A673 (cell line): ENCODE results near the gene AQP6. TPM values are rescaled to one million over a fixed set of nuclear protein-coding genes. Genes with fewer than 3 reads are reported as not detected.

Experiments
- BruUV-seq: library from RNA; stranded (reverse); fragments of 400-500 nt; replicated peaks from 2 replicates; lab custom pipeline; 2021; lab: Mats Ljungman, UMichigan
- CTCF ChIA-PET: fragments of 300-600 bp; sonication (Branson Sonifier 250); formaldehyde crosslinking; loops from one replicate; lab custom pipeline; 2022; ENCODE audit warnings: antibody characterized with exemption; lab: Charles Lee
- POLR2A ChIA-PET: fragments of 300-600 bp; sonication (Branson Sonifier 250); formaldehyde crosslinking; loops from one replicate; lab custom pipeline; 2022; ENCODE audit warnings: antibody characterized with exemption; ENCODE audit not compliant: low non-redundant PET; lab: Charles Lee
- DNase-seq: peaks from one replicate; pipeline ENCODE4 v3.0.0-alpha.2; 2015; ENCODE audit warnings: low spot score
- H3K27ac ChIP-seq: fragments of 200-600 bp; sonication (generic); 2 replicates; pipeline ENCODE4 v1.5.1; 2016; ENCODE audit warnings: mixed run types, low read depth, mild to moderate bottlenecking, mixed read lengths, antibody characterized with exemption, low read length; ENCODE audit not compliant: poor library complexity, severe bottlenecking
- H3K27me3 ChIP-seq: fragments of 200-600 bp; sonication (generic); replicated peaks from 2 replicates; pipeline ENCODE4 v1.6.1; 2017; ENCODE audit warnings: mixed run types, low read depth, mild to moderate bottlenecking, mixed read lengths, antibody characterized with exemption, low read length; ENCODE audit not compliant: insufficient read depth, poor library complexity
- H3K36me3 ChIP-seq: fragments of 200-600 bp; sonication (generic); 2 replicates; pipeline ENCODE4 v1.6.1; 2016; ENCODE audit warnings: mixed run types, mild to moderate bottlenecking, mixed read lengths, antibody characterized with exemption, low read length; ENCODE audit not compliant: insufficient read depth, poor library complexity, severe bottlenecking
- H3K4me1 ChIP-seq: fragments of 200-600 bp; sonication (generic); 2 replicates; pipeline ENCODE4 v1.6.1; 2017; ENCODE audit warnings: mixed run types, mild to moderate bottlenecking, mixed read lengths, antibody characterized with exemption, low read length; ENCODE audit not compliant: insufficient read depth, poor library complexity, severe bottlenecking
- H3K4me3 ChIP-seq: fragments of 200-600 bp; sonication (generic); 2 replicates; pipeline ENCODE4 v1.5.1; 2016; ENCODE audit warnings: low read depth, mixed run types, mild to moderate bottlenecking, mixed read lengths, low read length; ENCODE audit not compliant: poor library complexity, severe bottlenecking
- H3K9me3 ChIP-seq: fragments of 200-600 bp; sonication (generic); 2 replicates; pipeline ENCODE4 v1.6.1; 2016; ENCODE audit warnings: mixed run types, low read depth, mild to moderate bottlenecking, mixed read lengths, antibody characterized with exemption, low read length; ENCODE audit not compliant: poor library complexity, severe bottlenecking
- CTCF ChIP-seq: fragments of 300-800, 200-600 bp; sonication (generic); conservative IDR thresholded peaks from 2 replicates; pipeline ENCODE4 v1.5.1; 2017; ENCODE audit warnings: low read depth, mild to moderate bottlenecking, antibody characterized with exemption, low read length, moderate library complexity, mixed read lengths
- EZH2 ChIP-seq: fragments of 200-600 bp; sonication (generic); IDR thresholded peaks from 2 replicates; pipeline ENCODE4 v1.6.1; 2017; ENCODE audit warnings: borderline replicate concordance, low read depth, mild to moderate bottlenecking, mixed read lengths, antibody characterized with exemption, low read length; ENCODE audit not compliant: poor library complexity, severe bottlenecking
- intact Hi-C: fragments of 100-400 bp; cut with micrococcal nuclease; formaldehyde crosslinking; loops from one replicate; pipeline ENCODE4 v1.10.0; 2022; ENCODE audit not compliant: unreplicated experiment
- total RNA-seq: library from RNA; stranded (reverse); gene quantifications from 2 replicates; pipeline ENCODE4 v1.2.3, GENCODE V29; 2021

AQP6 gene
- total RNA-seq, 1 experiment from 2014 or later: not detected

DNA sequence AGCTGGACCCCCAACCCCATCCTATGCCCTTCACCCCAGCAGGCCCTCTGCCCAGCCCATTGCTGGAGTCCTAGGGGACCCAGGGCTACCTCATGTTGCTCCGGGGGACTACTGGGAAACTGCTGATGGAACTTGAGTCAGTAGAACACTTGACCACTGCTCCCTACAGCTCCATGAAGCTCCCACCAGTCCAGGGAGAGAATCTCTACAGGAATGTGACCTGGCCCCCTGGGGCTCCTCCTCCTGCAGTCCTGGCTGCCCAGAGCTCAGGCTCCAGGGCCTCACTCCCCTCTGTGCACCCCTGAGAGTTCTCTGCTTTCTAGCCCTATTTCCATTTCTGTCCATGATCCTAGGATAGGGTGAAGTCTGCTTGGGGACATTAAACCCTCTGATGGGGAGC lies 33.0 kb upstream of the AQP6 start:
- Histone ChIP-seq H3K4me1 (no peaks in the 10 kb centered on the region), H3K4me3 (no peak overlapping the region), H3K27ac (no peak overlapping the region), H3K36me3 (no peaks in the 10 kb centered on the region), H3K27me3 (no peaks in the 10 kb centered on the region), H3K9me3 (no peaks in the 10 kb centered on the region)
- ChIA-PET POLR2A (interaction anchor here (0.6 kb wide), 1 partner anchor 198 kb away, joined by 6 read pairs; the partner anchor contains the start of gene TMBIM6), CTCF (no interaction called here)
- no TSS peak for BruUV-seq
- no peak for DNase-seq
- TF ChIP-seq EZH2 (no peak), CTCF (no peak)
- intact Hi-C loops: loop anchor here (10.0 kb wide), 1 partner anchor 165 kb away; no protein-coding TSS in a partner anchor

DNA sequence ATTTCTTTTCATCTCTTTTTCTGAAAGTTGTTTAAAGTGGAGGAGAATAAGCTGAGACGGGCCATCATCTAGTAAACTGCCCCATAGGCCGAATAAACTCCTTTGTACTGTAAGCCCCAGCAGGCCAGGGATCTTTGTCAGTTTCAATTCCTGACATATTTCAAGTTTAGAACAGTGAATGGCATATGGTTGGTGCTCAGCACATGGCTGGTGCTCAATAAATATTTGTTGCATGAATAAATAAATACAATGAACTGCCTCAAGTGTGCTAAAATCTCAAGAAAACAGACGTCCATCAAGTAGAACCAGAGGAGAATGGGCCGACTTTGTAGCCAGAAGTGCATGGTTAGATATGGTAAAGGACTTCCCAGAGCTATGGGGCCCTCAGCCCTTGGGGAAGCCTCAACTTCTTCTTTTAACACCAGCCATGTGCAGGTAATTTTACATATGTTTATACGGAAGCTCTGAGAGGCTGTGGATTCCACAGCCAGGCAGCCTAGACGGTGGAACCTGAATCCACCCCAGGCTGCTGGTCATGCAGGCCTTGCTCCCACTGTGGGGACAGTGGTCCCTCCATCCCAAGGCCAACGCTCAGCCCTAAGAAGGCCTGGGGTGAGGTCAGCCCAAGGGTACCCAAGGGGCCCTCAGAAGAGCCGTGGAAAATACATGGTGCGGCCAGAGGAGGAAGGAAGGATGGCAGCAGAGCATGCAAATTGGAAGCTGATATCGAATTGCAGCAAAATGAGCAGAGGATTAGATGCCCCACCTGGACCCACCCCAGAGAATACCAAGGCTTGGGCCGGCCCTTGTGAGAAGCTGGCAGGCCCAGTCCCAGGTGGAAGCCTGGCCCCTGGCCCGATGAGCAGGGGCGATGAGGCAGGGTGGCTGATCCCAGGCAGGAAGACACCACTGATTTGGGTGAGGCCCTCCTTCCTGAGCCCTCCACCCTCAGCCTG lies 30.9 kb upstream of the AQP6 start:
- Histone ChIP-seq H3K36me3 (no peaks in the 10 kb centered on the region), H3K27ac (no peak overlapping the region), H3K4me3 (no peak overlapping the region), H3K27me3 (no peaks in the 10 kb centered on the region), H3K4me1 (no peaks in the 10 kb centered on the region), H3K9me3 (no peaks in the 10 kb centered on the region)
- TF ChIP-seq CTCF: no peak
- TF ChIP-seq EZH2: no peak
- POLR2A ChIA-PET: interaction anchor here (0.5 kb wide), 1 partner anchor 113 kb away, joined by 7 read pairs; the partner anchor contains the start of gene NCKAP5L
- DNase-seq: no peak
- CTCF ChIA-PET: no interaction called here
- BruUV-seq: no TSS peak
- intact Hi-C loops: loop anchor here (10.0 kb wide), 1 partner anchor 167 kb away; no protein-coding TSS in a partner anchor

DNA sequence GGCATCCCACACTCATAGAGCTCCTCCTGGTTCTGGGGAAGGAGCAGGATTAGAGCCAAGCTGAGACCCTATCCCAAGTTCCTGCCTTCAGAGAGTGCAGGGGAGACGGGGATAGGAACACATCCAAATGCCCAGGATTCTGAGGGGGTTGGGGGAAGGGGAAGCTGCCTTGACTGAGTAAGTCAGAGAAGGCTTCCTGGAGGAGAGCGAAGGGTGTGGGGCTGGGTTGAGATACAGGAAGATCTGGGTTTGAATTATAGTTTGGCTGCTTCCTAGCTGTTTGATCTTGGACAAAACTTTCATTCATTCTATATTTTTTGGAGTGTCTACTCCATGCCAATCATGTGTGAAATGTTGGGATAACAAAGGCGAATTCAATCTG lies 30.2 kb upstream of the AQP6 start:
- H3K4me3 ChIP-seq: no peak overlapping the region
- DNase-seq: no peak
- no peaks in the 10 kb centered on the region for H3K9me3 ChIP-seq
- H3K27me3 ChIP-seq: no peaks in the 10 kb centered on the region
- H3K27ac ChIP-seq: no peak overlapping the region
- intact Hi-C loops: loop anchor here (10.0 kb wide), 1 partner anchor 168 kb away; no protein-coding TSS in a partner anchor
- no TSS peak for BruUV-seq
- no peaks in the 10 kb centered on the region for H3K4me1 ChIP-seq
- POLR2A ChIA-PET: interaction anchor here (0.5 kb wide), 1 partner anchor 114 kb away, joined by 7 read pairs; the partner anchor contains the start of gene NCKAP5L
- TF ChIP-seq EZH2: no peak
- TF ChIP-seq CTCF: no peak
- H3K36me3 ChIP-seq: no peaks in the 10 kb centered on the region
- CTCF ChIA-PET: no interaction called here
